HepG2 (cell line): Measurements from ENCODE around the gene ZCCHC3. TPM values are rescaled to one million over a fixed set of nuclear protein-coding genes. Genes with fewer than 3 reads are reported as not detected.

Experiments
- KLF15 ChIP-seq: sonication (generic); formaldehyde crosslinking; IDR thresholded peaks from 2 replicates; pipeline ENCODE4 v1.8.1; 2023; ENCODE audit warnings: borderline replicate concordance, mild to moderate bottlenecking, inconsistent platforms, missing genetic modification reagents, mixed read lengths
- NCOA2 ChIP-seq: sonication (generic); formaldehyde crosslinking; IDR thresholded peaks from 2 replicates; pipeline ENCODE4 v1.8.0; 2022; ENCODE audit warnings: inconsistent platforms
- NR2F1 ChIP-seq, 2 experiments: fragments of 450-650 bp in 1 of 2; formaldehyde crosslinking in 1 of 2; IDR thresholded peaks; 2 replicates each; pipeline versions ENCODE4 v1.5.0 to v1.6.1; 2016 to 2020; ENCODE audit warnings: mild to moderate bottlenecking in 1 of 2, missing compliant biosample characterization in 1 of 2, missing genetic modification reagents in 1 of 2, moderate library complexity in 1 of 2
- PHF20 ChIP-seq: sonication (generic); formaldehyde crosslinking; IDR thresholded peaks from 2 replicates; pipeline ENCODE4 v1.5.0; 2020; ENCODE audit warnings: mild to moderate bottlenecking, missing genetic modification reagents
- SMAD1 ChIP-seq: sonication (generic); formaldehyde crosslinking; IDR thresholded peaks from 2 replicates; pipeline ENCODE4 v1.4.0; 2020; ENCODE audit warnings: missing genetic modification reagents, low read depth, mild to moderate bottlenecking, borderline replicate concordance
- TOPORS ChIP-seq: sonication (generic); formaldehyde crosslinking; IDR thresholded peaks from 2 replicates; pipeline ENCODE4 v1.8.0; 2023; ENCODE audit warnings: mild to moderate bottlenecking, missing genetic modification reagents
- ZBTB46 ChIP-seq: sonication (generic); formaldehyde crosslinking; IDR thresholded peaks from 2 replicates; pipeline ENCODE4 v1.4.0; 2020; ENCODE audit warnings: mild to moderate bottlenecking, missing genetic modification reagents, borderline replicate concordance
- ZFP41 ChIP-seq: sonication (generic); formaldehyde crosslinking; IDR thresholded peaks from 2 replicates; pipeline ENCODE4 v1.4.0; 2020; ENCODE audit warnings: mild to moderate bottlenecking, missing genetic modification reagents, borderline replicate concordance
- ZNF138 ChIP-seq: sonication (generic); formaldehyde crosslinking; IDR thresholded peaks from 2 replicates; pipeline ENCODE4 v1.5.0; 2020; ENCODE audit warnings: mild to moderate bottlenecking, low read depth, missing genetic modification reagents
- ZNF576 ChIP-seq: sonication (generic); formaldehyde crosslinking; IDR thresholded peaks from 2 replicates; pipeline ENCODE4 v1.4.0; 2020; ENCODE audit warnings: mild to moderate bottlenecking, missing genetic modification reagents
- ZNF678 ChIP-seq: sonication (generic); formaldehyde crosslinking; IDR thresholded peaks from 2 replicates; pipeline ENCODE4 v1.4.0; 2020; ENCODE audit warnings: mild to moderate bottlenecking, missing genetic modification reagents
- ZXDC ChIP-seq: sonication (generic); formaldehyde crosslinking; IDR thresholded peaks from 2 replicates; pipeline ENCODE4 v1.5.0; 2020; ENCODE audit warnings: mild to moderate bottlenecking, missing genetic modification reagents
- polyA plus RNA-seq, 8 experiments: library from polyadenylated mRNA; depleted of rRNA in 3 of 8; stranded (reverse) in 7 of 8; unstranded in 1 of 8; fragments of >200 nt; fragmentation: Illumina TruSeq in 4 of 8; extraction: Trizol in 4 of 8; gene quantifications; 2 replicates each; pipeline versions ENCODE4 v1.2.1 to v1.2.3, GENCODE V29; 2011 to 2016; ENCODE audit warnings: low read depth in 4 of 8, missing spikeins in 1 of 8, mixed read lengths in 1 of 8; ENCODE audit not compliant: insufficient read depth in 1 of 8
- total RNA-seq, 5 experiments: library from RNA; depleted of rRNA; stranded (reverse); fragments of >200 nt; fragmentation: Illumina TruSeq; extraction: Trizol; gene quantifications; 2 replicates each; pipeline ENCODE4 v1.2.3, GENCODE V29; 2016; ENCODE audit warnings: low read depth in 1 of 5
- TF ChIP-seq, protein P1 (sequence below): sonication (generic); formaldehyde crosslinking; IDR thresholded peaks from 2 replicates; pipeline ENCODE4 v1.4.0; 2020; ENCODE audit warnings: missing genetic modification reagents
- TF ChIP-seq, protein P2 (sequence below): sonication (generic); IDR thresholded peaks from 2 replicates; pipeline ENCODE4 v1.6.1; 2016; ENCODE audit warnings: low read depth, borderline replicate concordance
- TF ChIP-seq, protein P3 (sequence below): sonication (generic); formaldehyde crosslinking; IDR thresholded peaks from 2 replicates; pipeline ENCODE4 v1.5.0; 2020; ENCODE audit warnings: mild to moderate bottlenecking, missing genetic modification reagents

ZCCHC3 gene
- total and polyA plus RNA-seq, 2 of the 13 experiments (the other 11 are each of a cell fraction or from before 2014, with no cell fraction given) = 46.6 to 63.0 TPM

GRCh38 chr20:290084-290831, 7.1 kb upstream of the ZCCHC3 start, which contains the start of gene C20orf96 (continued):
- TF ChIP-seq, protein P1, sequence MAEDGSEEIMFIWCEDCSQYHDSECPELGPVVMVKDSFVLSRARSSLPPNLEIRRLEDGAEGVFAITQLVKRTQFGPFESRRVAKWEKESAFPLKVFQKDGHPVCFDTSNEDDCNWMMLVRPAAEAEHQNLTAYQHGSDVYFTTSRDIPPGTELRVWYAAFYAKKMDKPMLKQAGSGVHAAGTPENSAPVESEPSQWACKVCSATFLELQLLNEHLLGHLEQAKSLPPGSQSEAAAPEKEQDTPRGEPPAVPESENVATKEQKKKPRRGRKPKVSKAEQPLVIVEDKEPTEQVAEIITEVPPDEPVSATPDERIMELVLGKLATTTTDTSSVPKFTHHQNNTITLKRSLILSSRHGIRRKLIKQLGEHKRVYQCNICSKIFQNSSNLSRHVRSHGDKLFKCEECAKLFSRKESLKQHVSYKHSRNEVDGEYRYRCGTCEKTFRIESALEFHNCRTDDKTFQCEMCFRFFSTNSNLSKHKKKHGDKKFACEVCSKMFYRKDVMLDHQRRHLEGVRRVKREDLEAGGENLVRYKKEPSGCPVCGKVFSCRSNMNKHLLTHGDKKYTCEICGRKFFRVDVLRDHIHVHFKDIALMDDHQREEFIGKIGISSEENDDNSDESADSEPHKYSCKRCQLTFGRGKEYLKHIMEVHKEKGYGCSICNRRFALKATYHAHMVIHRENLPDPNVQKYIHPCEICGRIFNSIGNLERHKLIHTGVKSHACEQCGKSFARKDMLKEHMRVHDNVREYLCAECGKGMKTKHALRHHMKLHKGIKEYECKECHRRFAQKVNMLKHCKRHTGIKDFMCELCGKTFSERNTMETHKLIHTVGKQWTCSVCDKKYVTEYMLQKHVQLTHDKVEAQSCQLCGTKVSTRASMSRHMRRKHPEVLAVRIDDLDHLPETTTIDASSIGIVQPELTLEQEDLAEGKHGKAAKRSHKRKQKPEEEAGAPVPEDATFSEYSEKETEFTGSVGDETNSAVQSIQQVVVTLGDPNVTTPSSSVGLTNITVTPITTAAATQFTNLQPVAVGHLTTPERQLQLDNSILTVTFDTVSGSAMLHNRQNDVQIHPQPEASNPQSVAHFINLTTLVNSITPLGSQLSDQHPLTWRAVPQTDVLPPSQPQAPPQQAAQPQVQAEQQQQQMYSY (CRISPR knock-in tag) = peak; percentile 91
- 0 out of 2 replicates have a peak, but pooled peaks have one; percentile 46 for TF ChIP-seq ZNF576 (CRISPR knock-in tag)
- TF ChIP-seq ZBTB46 = no peak
- 0 out of 2 replicates have a peak, but pooled peaks have one; percentile 30 for TF ChIP-seq ZXDC (CRISPR knock-in tag)
- TF ChIP-seq TOPORS (CRISPR knock-in tag) = 0 out of 2 replicates have a peak, but pooled peaks have one; percentile 29
- TF ChIP-seq, protein P2, sequence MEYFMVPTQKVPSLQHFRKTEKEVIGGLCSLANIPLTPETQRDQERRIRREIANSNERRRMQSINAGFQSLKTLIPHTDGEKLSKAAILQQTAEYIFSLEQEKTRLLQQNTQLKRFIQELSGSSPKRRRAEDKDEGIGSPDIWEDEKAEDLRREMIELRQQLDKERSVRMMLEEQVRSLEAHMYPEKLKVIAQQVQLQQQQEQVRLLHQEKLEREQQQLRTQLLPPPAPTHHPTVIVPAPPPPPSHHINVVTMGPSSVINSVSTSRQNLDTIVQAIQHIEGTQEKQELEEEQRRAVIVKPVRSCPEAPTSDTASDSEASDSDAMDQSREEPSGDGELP = peak; percentile 10; the same call in 1 of the 2 replicates
- 0 out of 2 replicates have a peak, but pooled peaks have one; percentile 34 for TF ChIP-seq ZFP41 (CRISPR knock-in tag)
- peak; percentile 55; the same call in 1 of the 2 replicates for TF ChIP-seq PHF20 (CRISPR knock-in tag)
- no peak for TF ChIP-seq NCOA2 (CRISPR knock-in tag)
- TF ChIP-seq KLF15 (CRISPR knock-in tag) = 0 out of 2 replicates have a peak, but pooled peaks have one; percentile 12
- no peak for TF ChIP-seq NR2F1 (CRISPR knock-in tag; IDR thresholded peaks at IDR 0.05)
- TF ChIP-seq ZNF138 (CRISPR knock-in tag) = no peak
- TF ChIP-seq, protein P3, sequence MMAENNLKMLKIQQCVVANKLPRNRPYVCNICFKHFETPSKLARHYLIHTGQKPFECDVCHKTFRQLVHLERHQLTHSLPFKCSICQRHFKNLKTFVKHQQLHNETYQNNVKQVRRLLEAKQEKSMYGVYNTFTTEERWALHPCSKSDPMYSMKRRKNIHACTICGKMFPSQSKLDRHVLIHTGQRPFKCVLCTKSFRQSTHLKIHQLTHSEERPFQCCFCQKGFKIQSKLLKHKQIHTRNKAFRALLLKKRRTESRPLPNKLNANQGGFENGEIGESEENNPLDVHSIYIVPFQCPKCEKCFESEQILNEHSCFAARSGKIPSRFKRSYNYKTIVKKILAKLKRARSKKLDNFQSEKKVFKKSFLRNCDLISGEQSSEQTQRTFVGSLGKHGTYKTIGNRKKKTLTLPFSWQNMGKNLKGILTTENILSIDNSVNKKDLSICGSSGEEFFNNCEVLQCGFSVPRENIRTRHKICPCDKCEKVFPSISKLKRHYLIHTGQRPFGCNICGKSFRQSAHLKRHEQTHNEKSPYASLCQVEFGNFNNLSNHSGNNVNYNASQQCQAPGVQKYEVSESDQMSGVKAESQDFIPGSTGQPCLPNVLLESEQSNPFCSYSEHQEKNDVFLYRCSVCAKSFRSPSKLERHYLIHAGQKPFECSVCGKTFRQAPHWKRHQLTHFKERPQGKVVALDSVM = peak; percentile 8; the same call in 1 of the 2 replicates
- TF ChIP-seq ZNF678 (CRISPR knock-in tag) = peak; percentile 48; the same call in 1 of the 2 replicates
- peak; percentile 52; the same call in 1 of the 2 replicates for TF ChIP-seq SMAD1 (CRISPR knock-in tag)
